GM18868 (cell line): Measurements from ENCODE around the gene RAB27A.
"Not testable (repeated sequence)": the region's sequence is repeated elsewhere in the genome, so short reads cannot be mapped to it uniquely, and the experiment has no call there.

Source experiments
- ATAC-seq: cut with Tn5 transposase; IDR thresholded peaks from one replicate; pipeline ENCODE4 v1.9.1; 2021; ENCODE audit warnings: mild to moderate bottlenecking, moderate library complexity; ENCODE audit not compliant: unreplicated experiment

The RAB27A gene

GRCh38 chr15:55282284-55282833 is 7.3 kb downstream of the RAB27A start:
- ATAC-seq, result no peak

- ATAC-seq, result no peak
These were observed 7.9 kb downstream of the RAB27A start for GRCh38 chr15:55281517-55282228.

GRCh38 chr15:55280589-55280988 is 9.0 kb downstream of the RAB27A start:
- ATAC-seq, result not testable (repeated sequence)

- peak; percentile 80 for ATAC-seq
These were observed 9.8 kb downstream of the RAB27A start for GRCh38 chr15:55279746-55280351.

GRCh38 chr15:55279100-55279745 is 10.4 kb downstream of the RAB27A start:
- no peak for ATAC-seq

- ATAC-seq, result no peak
These were observed 11.9 kb downstream of the RAB27A start for GRCh38 chr15:55277715-55278114.

GRCh38 chr15:55277116-55277564 is 12.5 kb downstream of the RAB27A start:
- peak; percentile 58 for ATAC-seq

- no peak for ATAC-seq
These were observed 13.3 kb downstream of the RAB27A start for GRCh38 chr15:55276324-55276723.

- no peak for ATAC-seq
These were observed 19.3 kb downstream of the RAB27A start for GRCh38 chr15:55270291-55270690.

GRCh38 chr15:55268176-55268695 is 21.4 kb downstream of the RAB27A start:
- ATAC-seq, result no peak

- ATAC-seq, result peak; percentile 97
These were observed 22.0 kb downstream of the RAB27A start for GRCh38 chr15:55267401-55268175.

GRCh38 chr15:55266547-55266946 is 23.1 kb downstream of the RAB27A start:
- no peak for ATAC-seq

GRCh38 chr15:55260562-55261131 is 29.0 kb downstream of the RAB27A start:
- no peak for ATAC-seq

- ATAC-seq, result peak; percentile 27
These were observed 31.7 kb downstream of the RAB27A start for GRCh38 chr15:55257938-55258337.

- no peak for ATAC-seq
These were observed 32.5 kb downstream of the RAB27A start for GRCh38 chr15:55257012-55257670.

- peak; percentile 29 for ATAC-seq
These were observed 33.2 kb downstream of the RAB27A start for GRCh38 chr15:55256281-55257011.

- ATAC-seq, result peak; percentile 45
These were observed 33.9 kb downstream of the RAB27A start for GRCh38 chr15:55255714-55256113.

GRCh38 chr15:55254916-55255679 is 34.5 kb downstream of the RAB27A start:
- peak; percentile 65 for ATAC-seq
